T-helper 2 cell treated with Interferon-gamma antibody and Interleukin-4, amounts not matched to agents 5 μg/mL and 100 μg/mL, for 36 hours (primary cell): ENCODE results near the gene INCA1.

ENCODE experiments used
- DNase-seq: peaks from one replicate; pipeline ENCODE4 v3.0.0; 2021; ENCODE audit warnings: low spot score
- H3K27ac Mint-ChIP-seq: one replicate; pipeline ENCODE4 v1.8.0; 2021; ENCODE audit warnings: mild to moderate bottlenecking, mixed read lengths
- H3K27me3 Mint-ChIP-seq: one replicate; pipeline ENCODE4 v1.8.0; 2021; ENCODE audit warnings: low read depth, mixed read lengths
- H3K36me3 Mint-ChIP-seq: one replicate; pipeline ENCODE4 v1.8.0; 2021; ENCODE audit warnings: low read depth, mixed read lengths
- H3K4me1 Mint-ChIP-seq: one replicate; pipeline ENCODE4 v1.8.0; 2021; ENCODE audit warnings: low read depth, mixed read lengths
- H3K4me3 Mint-ChIP-seq: one replicate; pipeline ENCODE4 v1.8.0; 2022; ENCODE audit warnings: mild to moderate bottlenecking, moderate library complexity, mixed read lengths
- H3K9me3 Mint-ChIP-seq: one replicate; pipeline ENCODE4 v1.8.0; 2021; ENCODE audit warnings: mixed read lengths

Gene INCA1

GRCh38 chr17:4945176-4945943, 52.0 kb downstream of the INCA1 start:
- Mint-ChIP-seq H3K4me1 (peaks cover 43% of the 10 kb centered on the region), H3K27ac (peak overlapping the region; percentile 96), H3K27me3 (no peaks in the 10 kb centered on the region), H3K4me3 (peak overlapping the region; percentile 96), H3K9me3 (no peaks in the 10 kb centered on the region), H3K36me3 (peaks cover 69% of the 10 kb centered on the region)
- peak; percentile 88 for DNase-seq

- peak overlapping the region; percentile 96 for H3K4me3 Mint-ChIP-seq
- no peak for DNase-seq
- H3K27ac Mint-ChIP-seq: peak overlapping the region; percentile 96
- no peaks in the 10 kb centered on the region for H3K9me3 Mint-ChIP-seq
- H3K36me3 Mint-ChIP-seq: peaks cover 72% of the 10 kb centered on the region
- H3K27me3 Mint-ChIP-seq: no peaks in the 10 kb centered on the region
- peaks cover 43% of the 10 kb centered on the region for H3K4me1 Mint-ChIP-seq
Observed at GRCh38 chr17:4944554-4945175, 52.7 kb downstream of the INCA1 start.

DNA sequence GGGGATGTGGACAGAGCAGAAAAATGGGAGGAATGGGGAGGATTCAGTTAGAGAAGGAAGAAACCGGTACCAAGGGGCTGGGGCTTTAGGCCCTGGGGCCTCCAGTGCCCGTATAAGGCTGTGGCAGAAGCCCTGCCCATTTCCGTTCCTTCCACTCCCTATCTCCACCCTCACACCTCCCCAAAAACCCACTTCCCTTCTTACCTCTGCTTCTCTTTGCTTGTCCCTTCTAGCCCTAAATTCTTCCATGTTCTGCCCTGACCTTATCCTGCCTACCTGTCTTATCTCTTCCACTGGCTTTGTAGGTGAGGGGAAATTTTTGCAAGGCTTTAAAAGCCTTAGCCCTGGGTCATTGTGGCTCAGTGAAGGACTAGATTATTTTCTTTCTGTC, 53.2 kb downstream of the INCA1 start:
- Mint-ChIP-seq H3K36me3 (peaks cover 74% of the 10 kb centered on the region), H3K4me3 (peak overlapping the region; percentile 96), H3K4me1 (peaks cover 43% of the 10 kb centered on the region), H3K27ac (peak overlapping the region; percentile 96), H3K9me3 (no peaks in the 10 kb centered on the region), H3K27me3 (no peaks in the 10 kb centered on the region)
- peak; percentile 68 for DNase-seq

GRCh38 chr17:4942760-4943508, 54.4 kb downstream of the INCA1 start:
- peak overlapping the region; percentile 76 for H3K27ac Mint-ChIP-seq
- peaks cover 51% of the 10 kb centered on the region for H3K4me1 Mint-ChIP-seq
- H3K27me3 Mint-ChIP-seq: no peaks in the 10 kb centered on the region

DNA sequence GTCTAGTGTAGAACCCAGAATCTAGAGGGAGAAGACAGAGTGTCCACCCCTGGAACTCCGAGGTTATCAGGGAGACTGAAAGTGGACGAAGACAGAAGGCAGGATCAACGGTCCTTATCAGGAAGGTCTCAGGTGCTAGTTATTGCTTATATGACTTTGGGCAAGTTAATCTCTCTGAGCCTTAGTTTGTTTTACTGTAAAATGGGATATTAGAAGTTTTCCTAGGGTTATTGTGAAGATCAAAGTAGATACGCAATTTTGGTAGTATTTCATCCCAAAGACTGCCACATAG, 56.1 kb downstream of the INCA1 start:
- Mint-ChIP-seq H3K4me1 (peaks cover 52% of the 10 kb centered on the region), H3K36me3 (peaks cover 77% of the 10 kb centered on the region), H3K27me3 (no peaks in the 10 kb centered on the region), H3K4me3 (peak overlapping the region; percentile 96), H3K9me3 (no peaks in the 10 kb centered on the region), H3K27ac (peak overlapping the region; percentile 95)
- no peak for DNase-seq

More at GRCh38 chr17:4942760-4943508, 54.4 kb downstream of the INCA1 start:
- H3K4me3 Mint-ChIP-seq: peak overlapping the region; percentile 96
- no peak for DNase-seq
- H3K36me3 Mint-ChIP-seq: peaks cover 83% of the 10 kb centered on the region
- H3K9me3 Mint-ChIP-seq: no peaks in the 10 kb centered on the region

DNA sequence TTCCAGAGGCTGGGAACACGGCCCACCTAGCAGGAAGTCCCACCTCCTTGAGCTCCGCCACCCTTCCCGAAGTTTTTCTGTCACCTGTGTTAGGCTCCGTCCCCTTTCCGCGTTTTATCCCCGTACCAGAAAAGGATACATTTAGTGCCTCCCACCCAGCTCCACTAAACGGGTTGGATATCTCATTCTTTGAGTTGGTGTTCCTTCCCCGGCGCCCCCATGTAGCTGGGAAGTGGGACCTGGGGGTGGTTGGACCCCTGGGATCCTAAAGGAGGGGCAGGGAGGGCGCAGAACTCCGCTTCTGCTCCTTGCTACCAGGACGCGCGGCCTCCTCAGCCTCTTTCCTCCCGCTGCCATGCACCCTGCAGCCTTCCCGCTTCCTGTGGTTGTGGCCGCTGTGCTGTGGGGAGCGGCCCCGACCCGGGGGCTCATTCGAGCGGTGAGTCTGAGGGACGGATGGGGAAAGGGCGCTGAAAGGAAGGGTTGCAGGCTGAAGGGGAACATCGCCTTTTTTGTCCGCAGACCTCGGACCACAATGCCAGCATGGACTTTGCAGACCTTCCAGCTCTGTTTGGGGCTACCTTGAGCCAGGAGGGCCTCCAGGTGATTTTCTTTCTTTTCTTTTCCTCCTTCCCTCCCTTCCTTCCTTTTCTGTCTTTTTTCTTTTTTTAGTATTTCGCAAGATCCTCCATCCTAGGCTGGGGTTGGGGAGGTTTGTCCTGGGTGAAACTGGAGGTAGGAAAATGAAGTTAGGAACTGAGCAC, 56.6 kb downstream of the INCA1 start:
- H3K36me3 Mint-ChIP-seq: peaks cover 76% of the 10 kb centered on the region
- DNase-seq: peak; percentile 34
- H3K27ac Mint-ChIP-seq: peak overlapping the region; percentile 95
- no peaks in the 10 kb centered on the region for H3K27me3 Mint-ChIP-seq
- no peaks in the 10 kb centered on the region for H3K9me3 Mint-ChIP-seq
- H3K4me1 Mint-ChIP-seq: peaks cover 55% of the 10 kb centered on the region
- H3K4me3 Mint-ChIP-seq: peak overlapping the region; percentile 96

DNA sequence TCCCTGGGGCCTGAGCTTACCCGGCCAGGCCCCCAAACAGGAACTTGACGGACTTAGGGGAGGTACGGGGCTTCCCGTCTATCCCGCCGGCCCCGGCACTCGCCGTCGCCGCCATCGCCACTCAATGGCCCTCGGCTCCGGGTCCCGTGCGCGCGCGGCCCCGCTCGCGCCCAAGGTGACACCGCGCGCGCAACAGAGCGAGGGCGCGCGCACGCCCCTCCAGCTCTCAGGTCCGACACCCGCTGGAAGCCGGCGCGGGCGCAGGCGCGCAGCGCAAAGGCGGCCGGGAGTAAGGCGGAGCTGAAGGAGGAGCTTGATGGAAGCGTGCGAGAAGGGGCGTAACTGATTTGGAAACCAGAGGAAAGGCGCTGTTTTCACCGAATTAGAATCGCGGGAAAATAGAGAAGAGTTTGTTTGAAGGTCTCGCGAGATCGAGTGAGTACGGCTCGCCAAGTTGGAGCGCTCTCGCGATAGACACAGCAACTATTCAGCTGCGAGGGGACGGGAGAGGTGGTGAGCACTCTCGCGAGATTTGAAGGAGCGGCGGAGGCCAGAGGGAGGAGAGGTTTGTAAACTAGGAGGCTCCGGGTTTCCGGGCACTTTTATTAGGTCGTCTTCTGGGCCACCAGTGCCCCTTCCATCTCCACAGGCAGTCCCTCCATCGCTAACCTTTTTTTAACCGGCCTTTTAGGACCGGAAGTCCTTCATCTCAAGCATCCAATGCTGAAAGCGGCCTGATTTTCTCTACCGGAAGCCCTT, 57.3 kb downstream of the INCA1 start, which contains the start of the genes RNF167 and SLC25A11:
RNF167 (plus strand) TSS at position 473 of the 759 bp plus-strand sequence. CDS start 642 bp downstream, outside the sequence.
SLC25A11 (minus strand) TSS at position 251 of the 759 bp plus-strand sequence; CDS start at position 115, 136 bp downstream.
- H3K4me1 Mint-ChIP-seq: peaks cover 49% of the 10 kb centered on the region

GRCh38 chr17:4939546-4939795, 57.9 kb downstream of the INCA1 start:
- H3K4me3 Mint-ChIP-seq: peak overlapping the region; percentile 96
- no peak for DNase-seq
- peak overlapping the region; percentile 87 for H3K27ac Mint-ChIP-seq
- peaks cover 48% of the 10 kb centered on the region for H3K4me1 Mint-ChIP-seq
- no peaks in the 10 kb centered on the region for H3K9me3 Mint-ChIP-seq
- H3K27me3 Mint-ChIP-seq: no peaks in the 10 kb centered on the region
- H3K36me3 Mint-ChIP-seq: peaks cover 67% of the 10 kb centered on the region

More for the DNA sequence above, 57.3 kb downstream of the INCA1 start, which contains the start of the genes RNF167 and SLC25A11:
- peak; percentile 98 for DNase-seq
- Mint-ChIP-seq H3K27me3 (no peaks in the 10 kb centered on the region), H3K4me3 (peak within 1 kb of the TSS; percentile 96), H3K36me3 (peaks cover 70% of the 10 kb centered on the region), H3K9me3 (no peaks in the 10 kb centered on the region), H3K27ac (peak within 1 kb of the TSS; percentile 95)

DNA sequence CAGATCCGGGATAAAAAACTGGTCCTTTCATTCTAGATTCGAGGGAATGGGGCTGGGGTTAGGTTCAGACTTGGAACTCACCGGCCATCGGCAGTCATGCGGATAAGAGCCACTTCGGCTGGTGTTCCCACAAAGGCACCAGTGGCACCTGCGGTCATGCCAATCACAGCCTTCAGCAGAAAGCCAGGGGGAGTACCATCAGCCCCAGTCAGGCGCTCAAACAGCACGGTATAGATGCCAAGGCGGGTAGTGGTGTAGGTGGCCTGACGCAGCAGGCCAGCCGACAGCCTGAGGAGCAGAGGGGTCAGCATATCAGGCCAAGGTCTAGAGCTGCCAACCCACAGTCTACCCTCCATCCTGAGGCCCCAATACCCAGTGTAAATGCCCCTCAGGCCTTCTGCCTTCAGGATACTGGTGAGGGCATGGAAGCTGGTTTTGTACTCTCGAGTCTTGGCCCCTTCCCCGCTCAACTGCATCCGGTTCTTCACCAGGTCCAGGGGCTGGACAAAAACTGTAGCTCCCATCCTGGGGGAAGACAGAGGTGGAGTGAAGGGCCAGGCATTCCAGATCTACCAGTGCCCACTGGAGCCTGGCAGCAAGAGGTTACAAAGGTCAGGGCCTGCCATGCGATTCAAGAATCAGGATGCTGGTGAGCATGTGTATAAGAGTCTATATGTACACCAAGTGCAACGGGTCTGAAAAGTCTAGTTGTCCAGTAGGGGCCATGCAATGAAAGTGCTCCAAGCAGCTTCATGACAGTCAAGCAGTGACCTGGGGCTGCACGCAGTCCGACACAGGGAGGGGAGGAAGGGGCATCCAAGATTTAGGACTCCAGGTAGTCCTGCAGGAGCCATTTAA, 58.4 kb downstream of the INCA1 start:
- no peak for DNase-seq
- Mint-ChIP-seq H3K9me3 (no peaks in the 10 kb centered on the region), H3K36me3 (peaks cover 67% of the 10 kb centered on the region), H3K4me3 (peak overlapping the region; percentile 96), H3K27me3 (no peaks in the 10 kb centered on the region), H3K4me1 (peaks cover 48% of the 10 kb centered on the region), H3K27ac (peak overlapping the region; percentile 87)
